ENCODE results near the gene AADACL4.

GRCh38 chr1:12608311-12608957 lies 35.5 kb upstream of the AADACL4 start:
- TF ChIP-seq CTCF (IDR thresholded peaks at IDR 0.05; ENCODE audit: low read depth, low read length, poor library complexity, severe bottlenecking), result no peak
- no peak for TF ChIP-seq EZH2phosphoT487 (IDR thresholded peaks at IDR 0.05; ENCODE audit: borderline replicate concordance, low read length)
